ENCODE data around the gene TMEM35B.
"Not testable (repeated sequence)": the region's sequence is repeated elsewhere in the genome, so short reads cannot be mapped to it uniquely, and the experiment has no call there.

TMEM35B gene

GRCh38 chr1:34975338-34975737 is 9.8 kb downstream of the TMEM35B start:
- no peak for DNase-seq

GRCh38 chr1:34974626-34975025 is 10.5 kb downstream of the TMEM35B start:
- DNase-seq, result no peak

GRCh38 chr1:34973326-34973725 is 11.8 kb downstream of the TMEM35B start:
- no peak for DNase-seq

- DNase-seq, result no peak
These were observed 14.3 kb downstream of the TMEM35B start for GRCh38 chr1:34970829-34971228.

GRCh38 chr1:34970220-34970735 is 14.9 kb downstream of the TMEM35B start:
- no peak for DNase-seq

GRCh38 chr1:34968297-34968696 is 16.9 kb downstream of the TMEM35B start:
- not testable (repeated sequence) for DNase-seq

GRCh38 chr1:34967672-34968071 is 17.5 kb downstream of the TMEM35B start:
- not testable (repeated sequence) for DNase-seq

GRCh38 chr1:34965597-34965996 is 19.6 kb downstream of the TMEM35B start:
- DNase-seq, result no peak

- no peak for DNase-seq
These were observed 34.7 kb downstream of the TMEM35B start for GRCh38 chr1:34950428-34950827.

- not testable (repeated sequence) for DNase-seq
These were observed 36.4 kb downstream of the TMEM35B start for GRCh38 chr1:34948739-34949138.

GRCh38 chr1:34947641-34948314 is 37.4 kb downstream of the TMEM35B start:
- not testable (repeated sequence) for DNase-seq

- DNase-seq, result no peak
These were observed 38.9 kb downstream of the TMEM35B start for GRCh38 chr1:34946211-34946610.

GRCh38 chr1:34941798-34942197 is 43.3 kb downstream of the TMEM35B start:
- not testable (repeated sequence) for DNase-seq
